ENCODE results near the gene PLXNA4.

The PLXNA4 gene

DNA sequence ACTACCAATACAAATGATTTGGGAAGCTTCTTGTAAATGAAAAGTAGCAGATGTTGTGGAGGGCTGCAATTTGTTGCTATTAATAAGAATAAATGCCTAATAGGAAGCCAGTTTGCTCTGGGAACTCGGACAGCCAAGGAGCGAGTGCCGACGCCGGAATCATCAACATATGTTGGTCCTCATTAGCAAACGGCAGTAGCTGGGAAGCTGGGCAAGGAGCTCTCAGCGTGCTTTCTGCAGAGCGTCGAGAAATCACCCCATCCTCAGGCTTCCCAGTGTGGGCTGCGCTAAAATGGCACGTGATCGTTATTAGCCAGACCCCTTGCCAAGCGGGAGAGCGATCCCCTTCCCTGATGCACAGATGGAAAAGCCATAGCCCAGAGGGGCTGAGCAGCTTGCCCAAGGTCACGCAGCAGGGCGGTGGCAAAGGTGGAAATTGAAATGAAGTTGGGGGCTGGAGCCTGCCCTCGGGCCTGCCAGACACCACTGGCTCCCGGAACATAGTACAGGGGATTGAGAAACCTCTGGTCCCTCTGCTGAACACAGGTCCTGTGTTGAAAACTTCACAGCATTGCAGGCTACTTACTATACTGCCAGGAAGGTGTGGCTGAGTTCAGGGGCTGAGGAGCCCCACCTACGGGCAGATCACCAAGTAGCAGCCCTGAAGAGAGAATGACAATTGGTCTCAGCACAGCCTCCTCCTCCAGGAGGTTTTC lies 326.9 kb downstream of the PLXNA4 start:
- no peak for DNase-seq (ENCODE audit: low read depth in 2 of 3, low spot score in 1 of 3)

DNA sequence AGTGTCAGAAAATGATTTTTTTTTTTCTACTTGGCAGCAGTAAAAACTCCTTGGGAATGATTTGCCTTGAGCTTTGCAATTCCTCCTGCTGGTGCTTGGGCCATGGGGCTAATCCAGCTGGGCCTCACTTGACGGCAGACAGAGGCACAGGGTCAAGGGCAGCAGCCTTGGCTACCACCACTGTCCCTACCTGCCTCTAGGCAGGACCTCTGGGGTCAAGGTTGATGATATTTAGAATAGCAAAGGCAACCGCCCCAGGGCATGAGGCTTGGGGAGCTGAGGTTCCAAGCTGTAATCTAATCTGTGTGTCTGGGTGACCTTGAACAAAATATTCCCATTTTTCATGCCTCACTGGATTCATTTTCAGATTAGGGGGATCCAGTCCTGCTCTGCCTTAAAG lies 327.4 kb downstream of the PLXNA4 start:
- DNase-seq (ENCODE audit: low read depth in 2 of 3, low spot score in 1 of 3) = no peak

DNA sequence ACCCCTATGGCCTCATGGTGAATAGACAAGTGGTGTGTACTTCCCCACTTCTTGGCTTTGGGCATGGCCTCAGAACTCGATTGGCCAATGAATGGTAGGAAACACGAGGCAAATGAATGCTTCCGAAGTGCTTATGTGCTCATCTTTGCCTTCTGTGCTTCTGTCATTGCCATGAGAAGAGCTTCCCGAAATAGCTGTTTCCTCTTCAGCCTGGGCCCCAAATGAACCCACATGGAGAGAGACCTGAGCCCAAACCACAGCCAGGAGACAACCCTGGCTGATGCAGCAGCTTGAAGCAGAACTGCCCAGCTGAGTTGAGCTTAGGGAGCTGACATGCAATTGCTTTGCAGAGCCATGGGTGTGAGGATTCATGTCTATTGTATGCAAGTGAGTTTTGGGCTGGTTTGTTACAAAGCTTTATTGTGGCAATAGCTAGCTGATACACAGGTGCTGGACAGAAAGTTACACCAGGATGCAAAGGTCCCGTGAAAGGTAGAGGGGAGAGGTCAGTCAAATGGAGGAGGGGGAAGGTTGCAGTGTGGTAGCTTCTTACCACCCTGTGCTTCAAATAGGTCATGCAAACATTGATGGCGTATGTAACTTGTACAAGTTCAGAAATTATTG lies 328.2 kb downstream of the PLXNA4 start:
- DNase-seq (ENCODE audit: low read depth in 2 of 3, low spot score in 1 of 3) = no peak

DNA sequence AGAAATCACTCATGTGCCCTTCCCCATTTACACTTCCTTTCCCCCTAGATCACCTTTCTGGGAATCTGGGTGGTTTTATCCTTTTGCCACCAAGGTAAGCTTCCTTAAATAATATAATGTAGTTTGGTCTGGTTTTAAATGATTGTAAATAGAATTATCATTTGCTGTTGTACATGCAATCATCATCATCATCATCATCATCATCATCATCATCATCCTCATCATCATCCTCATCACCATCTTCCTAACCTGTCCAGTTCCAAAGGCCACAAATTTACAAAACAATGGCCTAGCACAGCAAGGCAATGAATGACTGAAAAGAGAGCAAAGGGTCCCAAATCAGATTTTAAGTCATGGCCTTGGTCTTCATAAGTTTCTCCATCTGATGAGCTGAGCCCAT lies 329.7 kb downstream of the PLXNA4 start:
- no peak for DNase-seq (ENCODE audit: low read depth in 2 of 3, low spot score in 1 of 3)

DNA sequence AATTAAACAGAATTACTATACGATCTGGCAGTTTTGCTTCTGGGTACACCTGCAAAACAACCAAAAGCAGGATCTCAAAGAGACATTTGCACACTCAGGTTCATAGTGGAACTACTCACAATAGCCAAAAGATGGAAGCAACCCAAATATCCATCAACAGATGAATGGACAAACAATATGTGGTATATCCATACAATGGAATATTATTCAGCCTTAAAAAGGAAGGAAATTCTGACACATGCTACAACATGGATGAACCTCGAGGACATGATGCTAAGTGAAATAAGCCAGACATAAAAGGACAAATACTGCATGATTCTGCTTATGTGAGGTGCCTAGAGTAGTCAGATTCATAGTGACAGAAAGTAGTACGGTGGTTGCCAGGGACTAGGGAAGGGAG lies 330.7 kb downstream of the PLXNA4 start:
- DNase-seq (ENCODE audit: low read depth in 2 of 3, low spot score in 1 of 3) = no peak

DNA sequence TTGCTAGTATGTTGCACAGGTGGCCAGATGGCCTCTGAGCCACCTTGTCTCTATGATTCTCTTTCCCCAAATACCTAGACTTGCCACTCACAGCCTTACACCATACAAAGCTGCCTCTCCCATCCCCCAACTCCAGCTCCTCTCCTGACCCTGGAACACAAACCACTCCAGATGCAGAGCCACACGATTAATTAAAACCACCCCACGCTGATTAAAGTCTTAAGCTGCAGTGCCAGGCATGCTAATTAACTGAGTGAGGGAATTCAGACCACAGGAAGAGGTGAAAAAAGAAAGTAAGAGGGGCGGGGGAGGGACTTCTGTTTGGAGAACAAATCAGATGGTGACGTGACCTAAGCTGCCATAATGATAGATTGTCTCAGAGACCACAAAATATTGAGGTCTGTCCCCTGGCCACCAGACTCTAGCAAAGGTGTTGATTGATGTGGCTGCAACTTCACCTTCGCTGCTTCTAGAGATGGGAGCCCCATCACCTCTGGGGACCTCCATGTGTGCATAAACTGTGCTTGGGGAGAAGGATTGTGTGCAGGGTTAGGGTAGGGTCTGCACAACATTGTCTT lies 331.3 kb downstream of the PLXNA4 start:
- no peak for DNase-seq (ENCODE audit: low read depth in 2 of 3, low spot score in 1 of 3)

DNA sequence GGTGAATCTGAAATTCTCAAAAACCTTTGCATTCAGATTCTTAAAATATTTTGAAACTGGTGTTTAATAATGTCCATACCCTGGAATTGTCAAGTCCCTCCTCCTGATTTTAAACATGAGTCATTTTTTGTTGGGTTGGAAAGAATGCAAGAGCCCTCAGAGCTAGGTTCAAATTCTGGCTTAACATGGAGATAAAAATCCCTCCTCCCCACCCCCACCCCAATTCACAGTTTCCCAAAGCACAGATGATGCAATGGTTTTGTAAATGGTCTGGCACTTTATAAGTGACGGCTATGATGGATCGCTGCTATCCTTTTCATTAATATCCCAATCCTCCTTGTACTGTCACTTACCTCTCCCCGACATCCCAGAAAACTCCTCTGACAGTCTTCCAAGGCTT lies 332.8 kb downstream of the PLXNA4 start:
- DNase-seq (ENCODE audit: low read depth in 2 of 3, low spot score in 1 of 3) = no peak

DNA sequence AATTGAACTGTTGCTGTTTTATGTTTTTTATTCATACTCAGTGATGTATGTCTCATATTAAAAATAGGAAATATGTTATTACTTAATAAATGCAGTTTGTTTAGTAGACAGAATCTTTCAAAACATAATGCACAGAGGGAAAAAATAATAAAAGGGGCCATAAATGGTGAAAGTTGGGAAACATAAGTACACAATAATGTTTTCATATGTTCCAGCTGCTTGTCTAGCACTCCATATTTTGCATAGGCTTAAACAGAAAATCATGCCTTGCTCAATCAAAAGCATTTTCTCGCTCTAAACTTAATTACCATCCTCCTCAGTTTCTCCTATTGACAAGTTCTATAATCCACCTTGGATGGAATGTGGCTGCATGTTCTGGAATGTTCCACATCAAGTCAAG lies 333.2 kb downstream of the PLXNA4 start:
- no peak for DNase-seq (ENCODE audit: low read depth in 2 of 3, low spot score in 1 of 3)

DNA sequence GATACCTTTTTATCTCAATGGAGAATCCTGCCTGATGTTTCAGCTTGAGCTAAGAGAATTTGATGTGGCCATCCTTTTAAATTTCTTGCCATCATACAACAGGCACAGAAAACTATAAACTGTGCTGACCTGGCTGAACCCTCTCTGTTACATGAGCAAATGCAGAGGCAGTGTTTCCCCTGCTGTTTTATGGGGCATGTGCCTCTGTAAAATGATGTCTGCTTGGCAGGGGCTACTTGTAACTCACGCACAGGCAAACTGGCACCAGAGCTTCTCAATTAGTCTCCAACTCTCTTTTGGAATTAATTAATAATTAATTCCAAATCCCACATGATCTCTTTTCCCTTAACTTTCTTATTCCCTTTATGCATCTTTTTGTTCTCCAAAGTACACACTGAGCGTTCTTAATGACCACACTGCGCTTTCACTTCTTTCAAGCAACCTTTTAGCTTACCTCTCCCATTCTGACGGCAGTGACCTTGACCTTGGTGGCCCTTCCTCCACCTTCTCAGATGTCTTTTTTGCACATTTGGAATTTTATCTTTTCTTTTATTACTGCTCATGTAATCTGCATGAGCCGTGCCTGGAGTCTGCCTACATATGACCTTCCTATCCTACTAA lies 334.0 kb downstream of the PLXNA4 start:
- no peak for DNase-seq (ENCODE audit: low read depth in 2 of 3, low spot score in 1 of 3)

DNA sequence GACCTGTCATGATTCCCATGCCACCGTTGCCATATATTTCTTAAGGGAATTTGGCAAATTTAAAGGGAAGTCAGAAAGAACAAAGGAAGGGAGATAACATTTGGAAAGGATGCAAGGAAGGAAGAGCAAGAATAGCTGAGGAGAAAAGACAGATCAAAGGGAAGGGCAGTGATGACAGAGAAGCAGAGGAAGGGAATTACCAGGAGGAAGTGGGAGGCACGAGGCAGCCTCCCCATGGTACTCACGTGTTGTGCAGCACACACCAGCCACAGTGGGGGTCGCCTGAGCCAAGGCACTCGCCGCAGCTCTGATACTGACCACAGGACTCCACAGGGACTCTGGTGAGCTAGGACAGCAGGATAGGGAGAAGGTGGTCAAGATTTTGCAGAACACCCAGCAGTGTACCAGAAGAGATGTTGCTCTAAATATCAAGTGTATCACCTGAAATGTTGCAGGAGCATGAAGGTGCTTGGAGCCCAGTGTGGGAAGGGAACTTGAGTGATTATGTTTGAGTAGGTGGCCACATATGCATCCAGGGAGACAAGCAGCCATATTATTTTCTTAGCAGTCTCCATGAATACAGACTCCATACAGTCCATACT lies 335.3 kb downstream of the PLXNA4 start:
- DNase-seq (ENCODE audit: low read depth in 2 of 3, low spot score in 1 of 3) = no peak

DNA sequence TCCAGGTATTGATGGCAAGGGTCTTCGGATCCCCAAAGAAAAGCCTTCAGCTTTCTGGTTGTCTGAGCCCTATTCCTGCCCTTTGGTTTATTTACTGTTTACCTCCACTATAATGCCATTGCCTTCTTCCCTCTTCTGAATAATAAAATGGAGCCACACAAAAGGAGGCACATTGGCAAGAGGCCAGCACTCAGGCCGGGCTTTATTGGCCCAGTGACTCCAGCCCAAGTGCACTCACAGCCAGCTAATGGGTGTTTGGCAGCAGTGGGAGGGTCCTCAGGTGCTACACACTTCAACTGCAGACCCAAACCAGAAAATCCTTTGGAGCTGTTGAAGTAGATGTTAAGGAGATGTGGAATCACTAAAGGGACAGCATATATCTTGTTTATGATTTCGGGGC lies 336.0 kb downstream of the PLXNA4 start:
- no peak for DNase-seq (ENCODE audit: low read depth in 2 of 3, low spot score in 1 of 3)

DNA sequence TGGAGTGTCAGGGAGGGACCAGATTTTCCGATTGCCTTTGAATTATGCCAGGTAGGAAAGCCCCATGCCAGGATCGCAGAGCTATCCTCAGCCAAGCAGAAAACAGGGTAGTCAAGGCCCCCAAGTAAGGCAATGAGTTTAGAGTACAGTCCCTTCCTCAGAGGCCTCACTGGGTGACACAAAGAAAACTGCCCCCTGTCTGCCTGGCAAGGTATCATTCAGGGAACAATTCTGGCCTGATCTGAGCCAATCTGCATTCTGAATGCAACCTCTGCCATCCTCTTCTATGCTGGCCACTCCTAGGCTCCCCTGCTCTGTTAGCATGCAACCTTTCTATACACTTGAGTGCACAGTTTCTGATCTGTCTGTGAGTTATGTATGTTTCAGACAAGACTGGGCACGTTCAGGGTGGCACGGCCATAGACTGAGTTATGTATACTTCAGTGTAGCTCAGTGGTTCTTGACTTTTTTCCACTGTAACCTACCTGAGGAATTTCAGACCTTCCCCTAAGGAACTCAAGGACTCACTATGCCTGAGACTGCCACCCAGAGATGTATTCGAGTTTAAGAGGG lies 336.8 kb downstream of the PLXNA4 start:
- no peak for DNase-seq (ENCODE audit: low read depth in 2 of 3, low spot score in 1 of 3)

DNA sequence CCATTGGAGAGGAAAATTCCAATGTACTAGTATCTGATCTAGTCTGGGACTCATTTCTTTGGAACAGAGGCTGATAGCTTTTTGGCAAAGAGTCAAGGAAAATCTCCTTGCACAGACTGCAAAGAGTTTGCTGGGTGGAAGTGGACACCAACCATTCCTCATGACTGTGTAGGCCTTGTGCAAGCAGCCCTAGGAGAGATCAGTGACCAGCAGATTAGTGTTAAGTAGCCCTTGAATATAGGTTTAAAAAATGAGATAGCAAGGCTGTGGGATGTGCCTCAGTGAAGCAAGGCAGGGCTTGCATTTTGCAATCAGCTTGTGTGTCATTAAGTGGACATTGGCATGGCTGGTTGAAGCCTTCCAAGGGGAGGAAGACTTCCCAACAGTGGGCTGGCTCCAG lies 341.6 kb downstream of the PLXNA4 start:
- DNase-seq (ENCODE audit: low read depth in 2 of 3, low spot score in 1 of 3) = no peak

DNA sequence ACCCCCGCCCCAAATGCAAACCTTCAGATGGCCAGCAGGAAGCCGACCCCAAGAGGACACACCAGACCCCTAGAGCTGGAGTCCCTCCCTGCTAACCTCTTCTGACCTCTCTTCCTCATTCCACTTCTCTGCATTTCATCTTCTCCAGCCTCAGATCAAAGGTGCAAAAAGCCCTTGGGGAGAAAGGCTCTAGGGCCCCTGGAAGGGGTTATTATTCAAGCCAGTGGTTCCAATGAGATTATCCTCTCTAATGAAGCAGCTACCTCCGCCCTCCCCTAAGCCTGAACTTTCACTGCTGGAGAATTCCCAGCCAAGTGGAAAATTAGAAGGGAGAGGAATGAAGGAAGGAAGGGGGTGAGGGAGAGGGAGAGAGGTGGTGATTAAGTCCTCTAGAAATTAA lies 343.9 kb downstream of the PLXNA4 start:
- no peak for DNase-seq (ENCODE audit: low read depth in 2 of 3, low spot score in 1 of 3)

DNA sequence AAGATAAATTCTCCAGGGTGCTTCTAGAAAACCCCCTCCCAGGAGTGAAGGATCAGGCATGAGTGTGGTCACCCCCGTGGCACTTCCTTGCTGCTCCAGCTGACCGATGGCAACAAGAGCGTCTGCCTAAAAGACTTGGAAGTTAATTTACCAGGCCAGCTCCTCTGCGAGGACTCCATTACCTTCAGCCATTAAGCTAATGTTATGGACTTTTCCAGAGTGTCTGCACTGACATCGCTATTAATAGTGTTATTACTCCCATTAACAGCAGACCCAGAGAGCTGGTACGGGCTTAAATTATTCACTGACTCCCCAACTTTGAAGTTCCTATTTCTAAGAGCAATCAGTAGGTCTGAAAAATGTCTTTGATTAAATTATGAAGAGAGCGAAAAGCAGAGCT lies 345.8 kb downstream of the PLXNA4 start:
- no peak for DNase-seq (ENCODE audit: low read depth in 2 of 3, low spot score in 1 of 3)

DNA sequence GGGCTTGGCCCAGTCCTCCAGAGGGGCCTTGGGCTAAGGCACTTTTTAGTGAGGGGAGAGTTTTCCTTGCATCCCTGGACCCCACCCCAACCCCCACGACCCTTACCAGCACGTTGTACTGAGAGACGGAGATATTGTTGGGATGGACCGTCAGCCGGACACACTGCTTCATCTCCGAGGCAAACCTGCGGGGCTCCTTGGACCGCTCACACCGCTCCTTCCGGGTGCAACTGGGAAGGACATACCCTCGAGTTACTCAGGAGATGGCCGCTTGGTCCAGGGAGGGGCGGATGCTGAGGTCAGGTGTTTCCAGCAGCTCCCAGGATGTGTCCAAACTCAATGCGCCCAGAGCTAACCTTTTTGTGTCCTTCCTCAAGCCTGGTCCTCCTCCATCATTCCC lies 348.0 kb downstream of the PLXNA4 start:
- no peak for DNase-seq (ENCODE audit: low read depth in 2 of 3, low spot score in 1 of 3)

DNA sequence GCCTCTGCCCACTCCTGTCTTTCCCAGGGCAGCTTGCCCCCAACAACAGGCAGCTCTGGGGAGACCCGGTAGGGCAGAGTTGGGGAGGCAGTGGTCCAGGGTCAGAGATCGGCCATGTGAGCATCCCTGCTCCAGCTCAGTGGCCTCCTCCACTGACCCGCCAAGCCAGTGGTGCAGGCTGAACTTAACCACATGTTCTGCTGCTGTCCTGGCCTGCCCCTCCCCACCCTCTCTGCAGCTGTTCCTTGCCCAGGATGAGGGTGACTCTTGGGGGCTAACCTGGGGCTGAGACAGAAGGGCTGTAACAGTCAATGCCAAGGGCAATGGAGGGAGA lies 349.3 kb downstream of the PLXNA4 start:
- DNase-seq (ENCODE audit: low read depth in 2 of 3, low spot score in 1 of 3) = no peak

DNA sequence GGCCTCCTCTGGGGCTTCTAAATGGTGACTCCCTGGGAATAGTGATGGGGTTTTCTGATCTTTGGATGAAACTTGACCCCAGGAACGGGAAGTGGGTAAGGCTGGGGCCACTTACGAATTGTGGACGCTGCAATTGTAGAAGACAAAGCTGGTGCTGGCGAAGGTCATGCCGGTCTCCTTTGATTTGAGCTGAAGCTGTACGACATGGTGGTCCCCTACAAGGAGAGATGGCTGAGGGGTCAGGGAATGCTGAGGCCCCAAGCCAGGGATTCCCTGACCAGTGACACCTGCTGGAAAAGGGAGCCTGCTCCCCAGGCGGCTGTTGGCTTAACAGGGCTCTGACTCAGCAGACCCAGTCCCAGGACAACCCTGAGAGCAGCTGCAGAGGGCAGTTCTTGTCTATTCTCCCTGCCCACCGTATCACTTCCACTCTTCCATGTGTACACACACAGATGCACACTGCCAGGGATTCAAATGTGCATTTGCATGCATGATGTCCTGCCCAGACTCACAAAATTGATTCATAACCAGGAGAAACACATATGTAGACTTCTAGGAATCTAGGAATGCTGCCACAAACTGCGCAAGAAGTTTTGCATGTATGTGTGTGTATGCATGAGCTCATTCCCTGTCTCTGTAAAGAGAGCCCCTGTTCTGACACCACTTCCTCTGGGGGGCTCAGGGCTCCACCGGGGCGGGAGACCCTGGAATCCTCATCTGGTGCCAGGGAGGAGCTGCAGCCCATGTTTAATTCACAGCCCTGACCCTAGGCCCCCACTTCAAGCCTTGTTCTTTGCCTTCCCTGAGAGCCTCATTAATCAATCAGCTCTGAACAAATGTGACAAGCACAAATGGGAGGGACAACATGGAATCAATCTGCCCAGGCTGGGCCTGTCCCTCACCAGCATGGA lies 350.0 kb downstream of the PLXNA4 start:
- no peak for DNase-seq (ENCODE audit: low read depth in 2 of 3, low spot score in 1 of 3)

DNA sequence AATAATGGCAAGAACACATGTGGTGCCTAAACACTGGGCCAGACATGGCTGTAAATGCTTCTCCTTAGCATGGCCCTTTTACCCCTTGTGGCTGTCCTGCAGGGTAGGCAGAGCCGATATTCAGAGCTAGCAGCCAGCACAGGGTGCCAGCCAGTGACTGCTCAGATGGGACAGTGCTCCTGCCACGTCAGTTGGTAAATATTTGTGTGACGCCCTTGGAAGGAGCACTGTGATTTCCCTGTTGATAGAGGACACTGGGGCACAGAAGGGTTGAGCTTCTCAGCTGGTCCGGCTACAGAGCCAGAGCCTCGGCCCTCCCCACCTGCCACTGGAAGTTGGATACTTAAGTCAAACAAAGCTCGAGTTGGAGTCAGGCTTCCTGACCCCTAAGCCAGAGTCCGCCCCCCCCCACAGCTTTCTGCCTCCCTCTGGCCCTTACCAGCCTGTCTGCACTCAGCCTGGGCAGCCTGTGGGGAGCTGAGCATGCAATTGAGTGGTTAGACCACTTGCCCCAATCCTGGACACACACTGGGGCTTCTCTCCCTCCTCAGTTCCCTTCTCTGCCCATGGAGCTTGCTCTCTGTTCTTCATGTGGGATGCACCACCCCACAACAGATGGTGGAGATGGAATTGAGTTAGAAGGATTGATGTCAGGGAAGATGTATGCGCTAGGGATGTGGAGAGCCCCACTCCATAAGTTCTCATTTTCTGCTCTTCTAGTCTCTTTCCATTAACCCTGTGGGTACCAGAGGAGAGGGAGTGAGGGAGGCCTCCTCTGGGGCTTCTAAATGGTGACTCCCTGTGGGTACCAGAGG lies 350.8 kb downstream of the PLXNA4 start:
- DNase-seq (ENCODE audit: low read depth in 2 of 3, low spot score in 1 of 3) = no peak

DNA sequence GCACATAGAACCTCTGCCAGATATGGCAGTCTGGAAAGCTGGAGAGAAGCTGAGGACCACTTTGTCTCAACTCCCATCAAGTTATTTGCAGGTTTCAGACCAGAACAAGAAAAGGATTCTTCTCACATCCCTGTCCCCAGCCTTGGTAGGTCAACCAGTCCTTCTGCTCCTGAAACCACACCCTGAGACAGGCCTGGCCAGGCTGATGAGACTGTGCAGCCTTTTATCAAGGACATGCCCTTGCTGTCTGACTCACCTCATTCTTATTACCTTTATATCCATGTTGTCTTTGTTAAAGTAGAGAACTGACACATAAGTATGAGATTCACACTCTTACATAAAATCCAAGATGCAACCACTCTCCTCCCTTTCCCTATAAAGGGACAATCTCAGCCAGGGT lies 354.9 kb downstream of the PLXNA4 start:
- no peak for DNase-seq (ENCODE audit: low read depth in 2 of 3, low spot score in 1 of 3)
